Mesenchymal stem cell (in vitro differentiated cells and primary cell): Measurements from ENCODE around the gene ABHD17B.

ENCODE experiments used
- DNase-seq: peaks from one replicate; pipeline ENCODE4 v3.0.0-alpha.2; 2013
- H2AFZ ChIP-seq: one replicate; pipeline ENCODE4 v1.6.1; 2013; ENCODE audit warnings: low read depth, mild to moderate bottlenecking, control low read depth, inconsistent platforms, low read length, moderate library complexity
- H2AK5ac ChIP-seq: 2 replicates; pipeline ENCODE4 v1.6.1; 2013; ENCODE audit warnings: low read length, moderate library complexity, mild to moderate bottlenecking, inconsistent platforms; ENCODE audit not compliant: severe bottlenecking
- H2BK120ac ChIP-seq: one replicate; pipeline ENCODE4 v1.6.1; 2013; ENCODE audit warnings: low read depth, mild to moderate bottlenecking, inconsistent platforms, low read length, moderate library complexity
- H2BK12ac ChIP-seq, 2 experiments: one replicate each; pipeline ENCODE4 v1.6.1; 2013; ENCODE audit warnings: inconsistent platforms in 2 of 2, low read length in 2 of 2, mild to moderate bottlenecking in 2 of 2, moderate library complexity in 2 of 2, control low read depth in 1 of 2
- H2BK15ac ChIP-seq: one replicate; pipeline ENCODE4 v1.6.1; 2013; ENCODE audit warnings: mild to moderate bottlenecking, low read depth, inconsistent platforms; ENCODE audit not compliant: poor library complexity, severe bottlenecking
- H2BK5ac ChIP-seq: 2 replicates; pipeline ENCODE4 v1.6.1; 2013; ENCODE audit warnings: low read depth, mild to moderate bottlenecking, low read length, control low read depth, inconsistent platforms; ENCODE audit not compliant: poor library complexity, severe bottlenecking
- H3K14ac ChIP-seq, 2 experiments: one replicate each; pipeline ENCODE4 v1.6.1; 2013; ENCODE audit warnings: inconsistent platforms in 2 of 2, low read length in 2 of 2, control low read depth in 1 of 2, mild to moderate bottlenecking in 1 of 2, moderate library complexity in 1 of 2
- H3K18ac ChIP-seq, 2 experiments: one replicate each; pipeline ENCODE4 v1.6.1; 2013; ENCODE audit warnings: inconsistent platforms in 2 of 2, low read length in 2 of 2, control low read depth in 1 of 2, low read depth in 1 of 2, mild to moderate bottlenecking in 1 of 2
- H3K23ac ChIP-seq, 2 experiments: one replicate each; pipeline ENCODE4 v1.6.1; 2013; ENCODE audit warnings: inconsistent platforms in 2 of 2, low read length in 2 of 2, mild to moderate bottlenecking in 2 of 2, moderate library complexity in 2 of 2, control low read depth in 1 of 2
- H3K27ac ChIP-seq: 2 replicates; pipeline ENCODE4 v1.5.1; 2013; ENCODE audit warnings: mild to moderate bottlenecking, moderate library complexity, low read length, control low read depth, inconsistent platforms; ENCODE audit not compliant: poor library complexity, severe bottlenecking
- H3K27me3 ChIP-seq, 2 experiments: 2 replicates each; pipeline versions ENCODE4 v1.6.1 to v1.7.0; 2013; ENCODE audit warnings: low read length in 2 of 2, mild to moderate bottlenecking in 2 of 2, moderate library complexity in 2 of 2, control low read depth in 1 of 2, inconsistent platforms in 1 of 2; ENCODE audit not compliant: control insufficient read depth in 1 of 2, insufficient read depth in 1 of 2
- H3K36me3 ChIP-seq, 2 experiments: 2 replicates each; pipeline versions ENCODE4 v1.6.1 to v1.7.0; 2013; ENCODE audit warnings: low read length in 2 of 2, control low read depth in 1 of 2, inconsistent platforms in 1 of 2, low read depth in 1 of 2, mild to moderate bottlenecking in 1 of 2; ENCODE audit not compliant: insufficient read depth in 2 of 2, control insufficient read depth in 1 of 2
- H3K4ac ChIP-seq, 2 experiments: one replicate each; pipeline ENCODE4 v1.6.1; 2013; ENCODE audit warnings: inconsistent platforms in 2 of 2, low read length in 2 of 2, mild to moderate bottlenecking in 2 of 2, moderate library complexity in 2 of 2, control low read depth in 1 of 2, low read depth in 1 of 2
- H3K4me1 ChIP-seq: 2 replicates; pipeline ENCODE4 v1.6.1; 2013; ENCODE audit warnings: low read depth, low read length, control low read depth; ENCODE audit not compliant: control insufficient read depth, insufficient read depth
- H3K4me2 ChIP-seq: 2 replicates; pipeline ENCODE4 v1.6.1; 2013; ENCODE audit warnings: low read length, mild to moderate bottlenecking, inconsistent platforms; ENCODE audit not compliant: poor library complexity, severe bottlenecking
- H3K4me3 ChIP-seq, 2 experiments: 2 replicates each; pipeline versions ENCODE4 v1.5.1 to v1.7.0; 2013; ENCODE audit warnings: low read length in 2 of 2, mild to moderate bottlenecking in 2 of 2, control low read depth in 1 of 2, low read depth in 1 of 2; ENCODE audit not compliant: insufficient read depth in 1 of 2
- H3K79me1 ChIP-seq: replicated peaks from 2 replicates; pipeline ENCODE4 v1.6.1; 2013; ENCODE audit warnings: mild to moderate bottlenecking, control low read depth, low read length, inconsistent platforms; ENCODE audit not compliant: poor library complexity, severe bottlenecking
- H3K9ac ChIP-seq: 2 replicates; pipeline ENCODE4 v1.7.0; 2013; ENCODE audit warnings: mild to moderate bottlenecking, low read length, moderate library complexity
- H3K9me3 ChIP-seq: 2 replicates; pipeline ENCODE4 v1.7.0; 2013; ENCODE audit warnings: mild to moderate bottlenecking, low read length; ENCODE audit not compliant: control insufficient read depth
- H4K8ac ChIP-seq: one replicate; pipeline ENCODE4 v1.6.1; 2013; ENCODE audit warnings: inconsistent platforms, mild to moderate bottlenecking, low read length, moderate library complexity
- H4K91ac ChIP-seq: one replicate; pipeline ENCODE4 v1.6.1; 2013; ENCODE audit warnings: mild to moderate bottlenecking, low read length, inconsistent platforms
- WGBS: methylation state at CpG from one replicate; pipeline ENCODE4 v1.1.7; 2013; ENCODE audit warnings: mixed read lengths; 5-methylcytosine and 5-hydroxymethylcytosine counted together

Gene ABHD17B

DNA sequence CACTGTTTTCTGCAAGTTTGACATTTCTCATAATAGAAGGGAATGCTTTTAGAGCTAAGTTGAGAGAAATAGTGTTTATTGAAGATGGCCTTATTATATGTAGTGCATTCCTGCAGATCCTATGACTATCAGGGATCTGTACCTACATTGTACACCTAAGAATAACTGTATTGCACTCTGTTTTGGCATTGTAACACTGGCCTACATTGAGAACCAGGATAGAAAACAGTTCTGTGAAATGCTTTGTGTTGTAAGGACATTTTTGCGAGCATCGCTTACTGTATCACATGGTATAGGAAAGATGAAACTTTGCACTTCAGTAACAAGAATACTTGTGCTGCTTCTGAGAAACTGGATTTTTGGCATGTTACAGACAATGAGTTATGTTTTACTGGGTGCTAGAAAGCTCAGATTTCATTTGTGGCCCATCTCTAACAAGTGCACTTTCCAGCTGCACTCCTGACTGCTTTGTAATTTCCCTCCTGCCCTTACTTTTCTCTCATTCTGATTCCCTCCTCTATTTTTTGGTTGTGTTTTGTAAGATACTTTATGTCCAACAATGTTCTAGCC, 31.1 kb upstream of the ABHD17B start:
- peaks cover 1% of the 10 kb centered on the region for H3K4me1 ChIP-seq

DNA sequence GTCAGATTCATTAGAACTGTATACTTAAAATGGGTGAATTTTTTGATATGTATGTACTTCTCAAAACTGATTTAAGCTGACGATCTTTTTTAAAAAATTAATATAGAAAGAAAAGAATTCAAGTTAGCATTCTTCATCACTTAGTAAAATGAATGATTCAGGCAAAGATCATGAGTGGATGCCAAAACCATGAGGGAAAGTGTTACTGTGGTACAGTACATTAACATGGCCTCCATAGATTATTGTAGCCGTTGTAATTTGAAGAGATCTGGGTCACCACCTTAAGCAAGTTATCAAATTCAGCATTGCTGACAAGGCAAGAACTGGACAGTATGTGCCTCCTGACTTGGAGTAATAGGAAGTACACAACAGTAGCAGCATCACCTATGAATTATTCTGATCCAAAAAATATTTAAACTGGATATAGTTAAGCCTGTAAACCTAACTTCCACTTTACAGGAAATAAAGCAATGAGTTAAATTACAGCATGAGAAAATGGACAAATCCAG, 30.1 kb upstream of the ABHD17B start:
- Histone ChIP-seq H3K9me3 (no peaks in the 10 kb centered on the region), H3K27ac (no peak overlapping the region), H3K14ac (no peak overlapping the region), H2BK120ac (no peak overlapping the region), H4K8ac (no peak overlapping the region), H3K23ac (no peak overlapping the region), H2BK15ac (no peak overlapping the region), H4K91ac (no peak overlapping the region), H3K27me3 (no peaks in the 10 kb centered on the region), H3K4me1 (peaks cover 1% of the 10 kb centered on the region), H3K18ac (no peak overlapping the region), H3K36me3 (no peaks in the 10 kb centered on the region), H3K4ac (no peak overlapping the region), H3K9ac (no peak overlapping the region), H2BK5ac (no peak overlapping the region), H3K79me1 (peaks cover 11% of the 10 kb centered on the region), H2BK12ac (no peak overlapping the region), H3K4me2 (no peak overlapping the region), H2AK5ac (no peak overlapping the region), H3K4me3 (no peak overlapping the region), H2AFZ (no peak overlapping the region)
- DNase-seq = no peak
- 100% methylated on average over 1 of the region's 2 CpGs for WGBS

More for the DNA sequence above, 31.1 kb upstream of the ABHD17B start:
- Histone ChIP-seq H3K27ac (no peak overlapping the region), H3K4me2 (no peak overlapping the region), H3K14ac (no peak overlapping the region), H3K79me1 (peaks cover 9% of the 10 kb centered on the region), H2BK120ac (no peak overlapping the region), H2BK15ac (no peak overlapping the region), H2BK5ac (no peak overlapping the region), H2AFZ (no peak overlapping the region), H3K4ac (no peak overlapping the region), H2BK12ac (no peak overlapping the region), H3K4me3 (no peak overlapping the region), H3K36me3 (peaks cover 0 to 3% of the 10 kb centered on the region in 2 experiments), H2AK5ac (no peak overlapping the region), H3K9me3 (no peaks in the 10 kb centered on the region), H3K23ac (no peak overlapping the region), H3K9ac (no peak overlapping the region), H3K18ac (no peak overlapping the region), H3K27me3 (no peaks in the 10 kb centered on the region), H4K91ac (no peak overlapping the region), H4K8ac (no peak overlapping the region)
- DNase-seq = no peak
- 97% methylated on average over 2 of the region's 2 CpGs for WGBS

DNA sequence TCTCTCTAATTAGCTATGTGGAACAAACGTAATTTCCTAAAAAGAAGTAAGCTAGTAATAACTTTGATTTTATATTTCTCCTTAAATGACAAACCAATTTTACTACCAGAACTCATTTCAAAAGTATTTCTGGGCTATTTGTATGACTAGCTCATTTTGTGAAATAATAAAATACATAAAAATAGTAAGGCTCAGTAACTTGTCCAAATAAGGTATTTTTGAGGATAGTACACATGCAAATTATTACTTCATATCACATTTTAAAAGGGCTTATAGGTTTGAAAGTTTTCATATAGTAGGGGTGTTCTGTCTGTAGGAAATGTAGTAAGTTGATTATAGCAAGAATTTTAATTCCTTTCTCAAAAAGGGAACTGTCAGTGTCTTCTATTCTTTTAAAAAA, 26.9 kb upstream of the ABHD17B start:
- Histone ChIP-seq H3K27me3 (no peaks in the 10 kb centered on the region), H3K36me3 (no peaks in the 10 kb centered on the region), H2BK5ac (no peak overlapping the region), H3K9ac (peak overlapping the region; percentile 35), H3K9me3 (no peaks in the 10 kb centered on the region), H3K4me1 (no peaks in the 10 kb centered on the region), H2BK12ac (no peak overlapping the region), H2AK5ac (no peak overlapping the region), H3K14ac (no peak overlapping the region), H3K79me1 (peaks cover 18% of the 10 kb centered on the region), H3K18ac (no peak overlapping the region), H4K8ac (no peak overlapping the region), H2BK120ac (no peak overlapping the region), H3K27ac (no peak overlapping the region), H2AFZ (no peak overlapping the region), H3K4me3 (no peak overlapping the region), H3K4ac (no peak overlapping the region), H3K4me2 (no peak overlapping the region), H4K91ac (no peak overlapping the region), H3K23ac (no peak overlapping the region), H2BK15ac (no peak overlapping the region)
- WGBS = no CpG with 5 or more reads among the region's 1 CpG
- DNase-seq = no peak

DNA sequence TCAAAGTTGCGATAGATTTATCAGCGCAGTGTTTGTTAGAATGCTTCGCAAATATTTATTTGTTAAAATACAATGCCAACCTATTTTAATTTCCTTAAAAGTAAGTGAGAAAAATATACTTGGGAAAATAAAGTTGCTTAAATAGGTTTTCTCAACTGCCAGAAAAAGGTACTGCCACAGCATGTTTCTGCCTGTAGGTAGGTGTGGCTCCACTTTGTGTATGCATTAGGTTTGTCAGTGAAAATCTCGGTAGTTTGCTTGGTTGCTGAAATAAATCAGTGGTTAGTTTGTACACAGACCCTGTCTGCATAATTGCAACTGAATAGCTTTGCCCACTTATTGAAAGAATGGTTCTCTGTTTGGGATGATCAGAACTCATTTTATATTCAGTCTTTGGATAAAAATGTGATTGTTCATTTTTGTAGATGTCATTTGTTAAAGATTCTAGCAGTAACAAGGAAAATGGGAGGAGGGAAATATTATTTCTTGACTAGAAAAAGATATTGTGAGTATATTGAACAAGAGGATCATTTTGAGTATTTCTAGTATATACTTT, 26.2 kb upstream of the ABHD17B start:
- no peak overlapping the region for H3K4me2 ChIP-seq
- H3K36me3 ChIP-seq = no peaks in the 10 kb centered on the region
- no peak overlapping the region for H2BK120ac ChIP-seq
- no peak overlapping the region for H2AK5ac ChIP-seq
- DNase-seq = no peak
- H3K4me1 ChIP-seq = no peaks in the 10 kb centered on the region
- WGBS = 63% methylated on average over 1 of the region's 4 CpGs
- no peak overlapping the region for H3K23ac ChIP-seq
- H3K27ac ChIP-seq = no peak overlapping the region
- H2BK5ac ChIP-seq = no peak overlapping the region
- H3K9ac ChIP-seq = peak overlapping the region; percentile 35
- H3K14ac ChIP-seq = no peak overlapping the region
- no peaks in the 10 kb centered on the region for H3K27me3 ChIP-seq
- peaks cover 17% of the 10 kb centered on the region for H3K79me1 ChIP-seq
- no peaks in the 10 kb centered on the region for H3K9me3 ChIP-seq
- H2BK15ac ChIP-seq = no peak overlapping the region
- H4K91ac ChIP-seq = no peak overlapping the region
- no peak overlapping the region for H3K4me3 ChIP-seq
- no peak overlapping the region for H3K4ac ChIP-seq
- no peak overlapping the region for H3K18ac ChIP-seq
- H2BK12ac ChIP-seq = no peak overlapping the region
- H2AFZ ChIP-seq = no peak overlapping the region
- no peak overlapping the region for H4K8ac ChIP-seq
